GM18951 (cell line): ENCODE data around the gene EYS.

Experiments used
- POLR2A ChIP-seq: IDR thresholded peaks from 4 replicates; pipeline ENCODE4 v1.6.1; 2011; ENCODE audit warnings: mild to moderate bottlenecking; ENCODE audit not compliant: insufficient read length, insufficient read depth; ENCODE audit errors: extremely low read depth
- in situ Hi-C: fragments of 300-500 bp; cut with MboI; formaldehyde crosslinking; loops from one replicate; pipeline ENCODE4 v1.12.0; 2022; ENCODE audit warnings: low sequenced_read_pairs, mixed read lengths, inconsistent platforms; ENCODE audit not compliant: unreplicated experiment

EYS gene

DNA sequence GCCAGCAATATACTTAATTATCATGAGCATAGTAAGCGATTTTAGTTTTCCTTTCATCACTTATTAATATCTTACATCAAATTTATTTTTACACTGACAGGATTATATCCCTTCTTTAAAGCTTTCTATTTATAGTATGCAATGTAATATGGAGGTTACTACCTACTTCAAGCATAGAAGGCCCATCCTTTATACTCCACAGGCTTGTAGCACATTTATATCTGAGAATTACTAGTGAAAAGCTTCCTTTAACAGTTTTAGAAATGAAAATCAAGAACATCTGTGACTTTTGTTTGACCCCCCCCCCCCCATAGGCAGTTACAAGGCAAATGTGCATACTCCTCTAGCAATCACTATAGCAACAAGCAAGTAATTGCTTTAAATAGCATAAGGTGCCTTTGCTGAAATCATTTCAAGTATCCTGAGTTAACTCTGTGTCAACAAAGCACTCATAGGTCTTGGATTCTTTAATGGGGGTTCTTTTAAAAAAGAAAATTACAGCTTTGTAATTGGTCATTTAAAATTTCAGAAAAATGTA, 1153.7 kb downstream of the EYS start:
- in situ Hi-C loops = no loop called here
- TF ChIP-seq POLR2A = no peak

DNA sequence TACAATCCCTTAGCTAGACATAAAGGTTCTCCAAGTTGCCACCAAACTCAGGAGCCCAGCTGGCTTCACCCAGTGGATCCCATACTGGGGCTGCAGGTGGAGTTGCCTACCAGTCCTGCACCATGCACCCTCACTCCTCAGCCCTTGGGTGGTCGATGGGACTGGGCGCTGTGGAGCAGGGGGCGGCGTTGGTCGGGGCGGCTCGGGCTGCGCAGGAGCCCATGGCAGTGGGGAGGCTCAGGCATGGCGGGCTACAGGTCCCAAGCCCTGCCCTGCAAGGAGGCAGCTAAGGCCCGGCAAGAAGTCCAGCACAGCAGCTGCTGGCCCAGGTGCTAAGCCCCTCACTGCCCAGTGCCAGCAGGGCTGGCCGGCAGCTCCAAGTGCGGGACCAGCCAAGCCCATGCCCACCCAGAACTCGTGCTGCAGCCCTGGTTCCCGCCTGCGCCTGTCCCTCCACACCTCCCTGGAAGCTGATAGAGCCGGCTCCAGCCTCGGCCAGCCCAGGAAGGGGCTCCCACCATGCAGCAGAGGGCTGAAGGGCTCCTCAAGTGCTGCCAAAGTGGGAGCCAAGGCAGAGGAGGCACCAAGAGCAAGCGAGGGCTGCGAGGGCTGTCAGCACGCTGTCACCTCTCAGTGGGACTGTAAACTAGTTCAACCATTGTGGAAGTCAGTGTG, 1159.3 kb downstream of the EYS start:
- TF ChIP-seq POLR2A = no peak
- in situ Hi-C loops = no loop called here

DNA sequence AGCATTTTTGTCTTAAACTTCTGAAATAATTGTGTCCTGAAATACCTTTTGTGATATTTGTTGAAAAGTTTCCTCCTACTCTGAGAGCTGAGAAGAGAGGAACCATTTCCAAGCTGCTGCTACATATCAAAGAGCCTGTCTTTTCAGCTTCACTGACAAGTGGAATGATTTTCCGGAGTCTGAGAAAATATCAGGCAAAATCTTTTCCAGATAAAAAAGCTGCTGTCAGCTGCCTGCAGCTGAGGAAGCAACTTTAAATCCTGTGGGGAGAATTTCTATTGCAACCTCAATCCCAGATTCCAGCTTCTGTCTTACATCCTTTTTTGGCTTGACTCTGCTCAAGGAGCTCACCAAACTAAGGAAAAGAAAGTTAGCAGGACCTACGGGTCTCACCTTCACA, 1167.1 kb downstream of the EYS start:
- in situ Hi-C loops = no loop called here
- no peak for TF ChIP-seq POLR2A

DNA sequence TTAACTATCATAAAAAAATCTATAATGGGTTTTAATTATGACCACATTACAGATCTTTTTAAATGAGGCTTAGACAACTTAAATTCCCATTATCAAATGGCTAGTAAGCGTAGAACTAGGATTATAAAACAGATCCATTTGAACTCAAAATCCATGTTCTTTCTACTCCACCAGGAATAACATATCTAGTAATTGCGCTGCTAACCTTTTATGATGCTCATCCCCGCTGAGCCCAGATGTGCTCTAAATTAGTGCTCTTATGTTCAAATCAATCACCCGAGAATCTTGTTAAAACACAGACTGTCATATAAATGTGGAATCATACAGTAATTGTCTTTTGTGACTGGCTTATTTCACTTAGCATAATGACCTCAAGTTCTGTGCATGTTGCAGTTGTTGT, 1168.3 kb downstream of the EYS start:
- no peak for TF ChIP-seq POLR2A
- in situ Hi-C loops = no loop called here

DNA sequence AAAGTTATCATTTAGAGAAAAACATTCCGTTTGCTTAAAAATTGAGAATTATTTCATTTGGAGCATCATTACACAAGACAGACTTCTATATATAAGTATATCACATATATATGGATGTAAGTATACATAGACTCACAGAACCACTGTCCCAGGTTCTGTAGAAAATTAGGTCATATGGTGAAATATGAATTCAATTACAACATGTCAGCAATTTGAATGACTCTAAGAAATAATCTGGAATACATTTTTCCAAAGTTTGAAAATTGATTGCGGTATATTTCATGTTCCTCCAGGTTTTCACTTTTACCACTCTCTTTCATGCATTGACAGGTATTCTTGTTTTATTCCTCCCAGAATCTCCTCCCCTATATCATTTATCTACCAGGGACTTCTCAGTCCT, 1179.1 kb downstream of the EYS start:
- in situ Hi-C loops = no loop called here
- no peak for TF ChIP-seq POLR2A

DNA sequence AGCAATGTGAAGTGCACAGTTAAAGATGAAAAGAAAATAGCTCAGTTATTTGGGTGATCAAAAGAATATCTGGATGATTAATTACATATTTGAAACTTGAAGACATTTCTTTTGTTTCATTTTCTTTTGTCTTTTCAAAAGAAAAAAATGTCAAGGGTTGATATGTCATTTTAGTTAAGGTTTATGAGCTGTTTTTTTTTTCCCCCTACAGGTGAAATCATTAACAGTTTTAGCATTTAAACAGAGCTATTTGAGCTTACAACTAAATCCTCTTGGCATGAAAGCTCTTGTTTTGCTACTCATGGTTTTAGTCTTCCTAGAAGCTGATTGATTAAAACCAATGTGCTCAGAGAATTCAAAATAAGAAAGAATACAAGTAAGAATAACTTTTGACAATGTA, 1184.2 kb downstream of the EYS start:
- TF ChIP-seq POLR2A = no peak
- in situ Hi-C loops = no loop called here

DNA sequence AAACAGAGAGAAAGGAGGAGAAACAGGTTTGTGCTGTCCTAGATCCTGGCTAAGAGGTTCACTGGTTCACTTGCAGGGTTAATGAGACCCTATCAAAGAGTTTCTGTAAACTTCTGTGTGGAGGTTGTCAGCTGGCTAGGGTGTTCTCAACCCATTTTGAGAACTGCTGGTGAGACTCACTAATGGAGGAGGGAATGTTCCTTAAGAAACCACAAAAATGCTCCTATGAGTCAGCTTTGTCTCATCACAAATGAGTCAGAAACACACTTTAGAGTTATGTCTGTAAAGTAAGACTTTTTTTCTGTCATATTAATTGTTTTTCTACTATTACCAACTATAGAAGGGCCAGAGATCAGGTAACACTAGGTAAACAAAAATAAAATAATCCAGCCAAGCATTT, 1187.0 kb downstream of the EYS start:
- in situ Hi-C loops = no loop called here
- TF ChIP-seq POLR2A = no peak

DNA sequence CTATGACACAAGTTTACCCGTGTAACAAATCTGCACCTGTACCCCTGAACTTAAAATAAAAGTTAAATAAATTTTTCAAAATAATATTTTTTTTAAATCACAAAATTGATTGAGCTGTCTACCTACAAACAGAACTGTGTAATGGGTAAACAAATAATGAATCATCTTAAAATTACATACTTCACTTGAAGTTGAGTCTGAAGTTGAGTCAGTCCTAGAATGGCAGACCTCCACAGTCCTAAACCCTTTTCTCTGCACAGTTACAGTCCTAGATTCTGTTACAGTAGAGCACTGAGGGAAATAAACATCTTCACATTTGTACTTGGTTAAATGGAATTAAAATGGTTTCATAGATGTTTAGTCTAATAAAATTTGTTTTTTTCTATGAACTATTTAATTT, 1190.6 kb downstream of the EYS start:
- TF ChIP-seq POLR2A = no peak
- in situ Hi-C loops = no loop called here

DNA sequence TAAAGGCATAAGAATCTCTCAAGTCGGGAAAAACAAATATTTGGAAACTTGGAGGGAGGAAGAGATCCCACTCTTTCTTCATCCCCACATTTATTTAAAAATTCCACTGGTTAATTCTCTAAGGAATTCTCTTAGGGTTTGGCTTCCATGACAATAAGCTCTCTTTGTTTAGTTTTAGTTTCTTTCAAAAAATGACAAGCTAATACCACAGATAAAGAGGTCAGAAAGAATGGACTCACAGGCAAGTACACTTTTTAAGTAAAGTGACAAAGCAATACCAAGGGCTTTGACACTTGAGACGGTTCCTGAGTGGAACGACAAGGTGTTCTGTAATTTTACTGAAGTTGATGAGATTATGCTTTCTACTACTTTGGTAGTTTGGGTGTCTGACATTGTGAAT, 1199.4 kb downstream of the EYS start:
- in situ Hi-C loops = no loop called here
- no peak for TF ChIP-seq POLR2A

DNA sequence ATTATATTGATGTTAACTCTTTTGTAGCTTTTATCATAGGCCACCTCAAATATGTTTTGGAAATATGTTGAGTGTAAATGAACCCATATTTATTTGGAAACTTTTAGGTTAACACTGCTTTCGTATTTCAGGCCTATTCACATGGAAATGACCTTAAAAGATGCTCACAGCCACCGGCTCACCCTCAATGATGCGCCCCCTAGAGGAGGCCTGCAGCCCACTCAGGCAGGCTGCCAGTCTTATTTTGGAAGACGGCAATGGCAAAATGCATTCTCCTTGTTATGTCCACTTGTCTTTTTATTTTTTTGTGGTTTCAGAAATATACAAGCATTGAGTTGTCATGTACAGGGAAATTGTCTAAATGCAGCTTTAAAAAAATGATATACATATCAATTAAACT, 1201.7 kb downstream of the EYS start:
- in situ Hi-C loops = no loop called here

DNA sequence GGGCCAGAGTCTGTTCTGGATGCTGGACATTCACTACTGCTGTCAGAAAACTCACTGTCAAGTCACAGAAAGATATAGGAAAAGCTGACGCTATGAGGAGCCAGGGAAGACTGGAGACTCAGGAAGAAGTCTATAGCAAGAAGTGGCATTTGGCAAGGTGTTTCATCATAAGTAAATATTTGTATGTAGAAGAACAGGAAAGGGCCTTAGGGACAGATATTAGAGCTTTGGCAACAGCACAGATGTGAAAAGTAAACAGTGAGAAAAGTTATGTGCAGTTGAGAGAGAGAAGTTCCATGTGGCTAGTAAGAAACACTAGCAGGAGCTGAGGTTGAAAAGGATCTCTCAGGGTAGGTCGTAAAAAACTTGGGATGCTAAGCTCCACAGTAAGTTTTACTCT, 1202.5 kb downstream of the EYS start:
- TF ChIP-seq POLR2A = no peak
- in situ Hi-C loops = no loop called here

More for the DNA sequence above, 1201.7 kb downstream of the EYS start:
- no peak for TF ChIP-seq POLR2A

DNA sequence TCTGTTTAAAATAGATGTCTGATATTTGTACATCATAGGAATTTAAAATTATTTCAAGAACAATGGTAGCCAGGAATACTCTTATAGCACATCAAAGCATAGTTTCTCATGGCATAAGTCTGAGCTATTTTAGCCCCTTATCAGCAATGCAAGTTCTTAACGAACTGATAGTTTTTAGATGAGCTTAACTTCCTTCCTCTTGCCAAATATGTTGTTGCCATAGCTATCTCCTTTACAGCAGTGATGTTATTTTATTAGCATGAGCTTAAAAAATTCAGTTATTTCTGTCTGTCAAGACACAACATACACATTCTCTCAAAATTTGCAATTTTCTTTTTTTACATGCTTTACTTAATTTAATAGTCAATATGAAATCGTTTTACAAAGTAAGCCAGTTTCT, 1204.2 kb downstream of the EYS start:
- no peak for TF ChIP-seq POLR2A
- in situ Hi-C loops = no loop called here

DNA sequence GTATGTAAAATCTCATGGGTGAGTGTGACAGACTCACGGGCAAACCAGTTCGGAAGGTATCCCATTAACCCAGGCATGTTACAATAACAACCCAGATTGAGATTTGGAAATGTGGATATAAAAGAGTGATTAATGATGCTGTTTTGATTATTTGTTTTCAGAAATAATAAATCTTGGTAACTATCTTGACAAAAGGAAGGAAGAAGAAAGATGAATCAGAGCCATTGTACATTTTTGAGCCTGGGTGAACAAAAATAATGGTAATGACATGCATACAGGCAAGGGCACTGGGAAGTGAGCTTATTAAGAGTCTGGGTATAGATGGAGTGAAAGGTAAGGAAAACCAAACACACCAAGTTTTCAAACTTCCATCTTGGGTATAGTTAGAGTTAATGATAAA, 1209.4 kb downstream of the EYS start:
- in situ Hi-C loops = no loop called here
- no peak for TF ChIP-seq POLR2A

DNA sequence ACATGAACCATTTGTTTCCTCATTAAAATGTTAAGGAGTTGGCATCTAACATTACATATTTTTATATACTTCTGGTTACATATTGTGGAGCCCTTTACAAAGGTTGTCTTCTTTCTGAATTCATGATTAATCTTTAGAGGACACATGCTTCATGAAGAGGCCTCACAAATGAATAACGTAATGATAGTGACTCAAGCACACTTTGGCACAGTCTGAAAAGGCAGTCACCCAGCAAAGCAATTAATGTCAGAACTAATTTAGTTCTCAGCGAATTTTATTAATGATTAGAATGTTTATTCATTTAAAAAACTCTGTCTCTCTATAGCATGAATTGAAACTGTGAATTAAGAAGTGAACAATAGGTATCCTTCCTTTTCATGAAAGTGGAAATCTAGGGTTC, 1217.3 kb downstream of the EYS start:
- in situ Hi-C loops = no loop called here
- TF ChIP-seq POLR2A = no peak
